Hepatocyte (in vitro differentiated cells): ENCODE measurements around the gene RASAL2. TPM values are rescaled to one million over a fixed set of nuclear protein-coding genes. Genes with fewer than 3 reads are reported as not detected.

Source experiments
- DNase-seq: peaks from one replicate; pipeline ENCODE4 v3.0.0-alpha.2; 2016; ENCODE audit warnings: low spot score
- H2AFZ ChIP-seq: fragments of 200-600 bp; sonication (generic); 2 replicates; pipeline ENCODE4 v1.6.0; 2016; ENCODE audit warnings: antibody characterized with exemption, mild to moderate bottlenecking
- H3K27ac ChIP-seq: fragments of 200-600 bp; sonication (generic); 2 replicates; pipeline ENCODE4 v1.5.1; 2016; ENCODE audit warnings: mild to moderate bottlenecking
- H3K27me3 ChIP-seq: fragments of 200-600 bp; sonication (generic); 2 replicates; pipeline ENCODE4 v1.6.1; 2016
- H3K36me3 ChIP-seq: fragments of 200-600 bp; sonication (generic); replicated peaks from 2 replicates; pipeline ENCODE4 v1.5.1; 2016; ENCODE audit warnings: low read depth; ENCODE audit not compliant: insufficient read depth
- H3K4me1 ChIP-seq: fragments of 200-600 bp; sonication (generic); 2 replicates; pipeline ENCODE4 v1.5.1; 2016; ENCODE audit warnings: mild to moderate bottlenecking, moderate library complexity; ENCODE audit not compliant: insufficient read depth
- H3K4me2 ChIP-seq: fragments of 200-600 bp; sonication (generic); 2 replicates; pipeline ENCODE4 v1.6.0; 2016
- H3K4me3 ChIP-seq: fragments of 200-600 bp; sonication (generic); 2 replicates; pipeline ENCODE4 v1.5.1; 2016; ENCODE audit warnings: mild to moderate bottlenecking
- H3K79me2 ChIP-seq: fragments of 200-600 bp; sonication (generic); 2 replicates; pipeline ENCODE4 v1.6.0; 2017; ENCODE audit warnings: mild to moderate bottlenecking
- H3K9me2 ChIP-seq: fragments of 200-600 bp; sonication (generic); replicated peaks from 2 replicates; pipeline ENCODE4 v1.6.0; 2017; ENCODE audit warnings: mild to moderate bottlenecking; ENCODE audit not compliant: insufficient read depth
- H3K9me3 ChIP-seq: fragments of 200-600 bp; sonication (generic); 2 replicates; pipeline ENCODE4 v1.5.1; 2016; ENCODE audit warnings: low read depth, mild to moderate bottlenecking
- H4K20me1 ChIP-seq: fragments of 200-600 bp; sonication (generic); 2 replicates; pipeline ENCODE4 v1.6.0; 2016; ENCODE audit warnings: mild to moderate bottlenecking; ENCODE audit not compliant: insufficient read depth, poor library complexity, severe bottlenecking
- EZH2 ChIP-seq: fragments of 200-600 bp; sonication (generic); IDR thresholded peaks from 2 replicates; pipeline ENCODE4 v1.6.1; 2016; ENCODE audit warnings: antibody characterized with exemption, mild to moderate bottlenecking, borderline replicate concordance
- EZH2phosphoT487 ChIP-seq: fragments of 200-600 bp; sonication (generic); IDR thresholded peaks from one replicate; pipeline ENCODE4 v1.6.1; 2018; ENCODE audit warnings: antibody characterized with exemption, mild to moderate bottlenecking, low read depth, moderate library complexity; ENCODE audit not compliant: unreplicated experiment, severe bottlenecking
- WGBS: methylation state at CpG from one replicate; pipeline ENCODE4 v1.1.6; 2016; ENCODE audit warnings: low lambda C conversion rate; ENCODE audit errors: missing lambda C conversion rate; 5-methylcytosine and 5-hydroxymethylcytosine counted together
- polyA plus RNA-seq: library from polyadenylated mRNA; unstranded; fragments of >200 nt; fragmentation: Nextera tagmentation; extraction: Ambion mirVana; gene quantifications from 2 replicates; pipeline ENCODE4 v1.2.1, GENCODE V29; 2016
- total RNA-seq: library from RNA; depleted of rRNA; stranded (reverse); fragments of >200 nt; gene quantifications from 2 replicates; pipeline ENCODE4 v1.2.3, GENCODE V29; 2014
- TF ChIP-seq, protein P1 (sequence below): fragments of 200-600 bp; sonication (generic); IDR thresholded peaks from 2 replicates; pipeline ENCODE4 v1.5.1; 2016; ENCODE audit warnings: antibody characterized with exemption, mild to moderate bottlenecking; ENCODE audit not compliant: poor library complexity

The RASAL2 gene
- total and polyA plus RNA-seq, 2 experiments from 2014 or later: 8.7 to 24.0 TPM

DNA sequence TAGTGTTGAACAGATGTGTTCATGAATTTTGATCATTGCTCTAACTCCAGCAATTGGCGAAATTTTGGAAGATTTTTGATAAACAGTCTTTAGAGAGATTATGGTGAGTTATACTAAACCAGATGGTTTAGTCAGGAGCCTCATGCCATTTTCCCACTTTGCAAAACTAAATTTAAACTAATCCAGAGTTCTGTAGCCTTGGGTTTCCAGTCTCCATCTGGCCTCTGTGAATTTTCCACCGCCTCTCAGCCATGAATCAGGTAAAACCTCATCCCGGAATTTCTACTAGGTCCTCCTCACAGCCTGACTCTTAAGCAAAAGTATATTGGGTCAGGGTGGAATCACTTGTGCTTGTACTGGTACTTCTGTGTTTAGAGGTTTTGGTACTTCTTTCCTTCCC, 358.1 kb downstream of the RASAL2 start:
- Histone ChIP-seq H3K79me2 (no peaks in the 10 kb centered on the region), H3K27me3 (no peaks in the 10 kb centered on the region), H2AFZ (no peak overlapping the region), H3K9me2 (no peaks in the 10 kb centered on the region), H3K4me2 (no peak overlapping the region), H3K36me3 (no peaks in the 10 kb centered on the region), H3K4me3 (no peak overlapping the region), H3K9me3 (no peaks in the 10 kb centered on the region), H4K20me1 (no peaks in the 10 kb centered on the region), H3K27ac (peak overlapping the region; percentile 24), H3K4me1 (no peaks in the 10 kb centered on the region)
- DNase-seq: no peak
- 86% methylated on average over 3 of the region's 3 CpGs for WGBS
- TF ChIP-seq, protein P1, sequence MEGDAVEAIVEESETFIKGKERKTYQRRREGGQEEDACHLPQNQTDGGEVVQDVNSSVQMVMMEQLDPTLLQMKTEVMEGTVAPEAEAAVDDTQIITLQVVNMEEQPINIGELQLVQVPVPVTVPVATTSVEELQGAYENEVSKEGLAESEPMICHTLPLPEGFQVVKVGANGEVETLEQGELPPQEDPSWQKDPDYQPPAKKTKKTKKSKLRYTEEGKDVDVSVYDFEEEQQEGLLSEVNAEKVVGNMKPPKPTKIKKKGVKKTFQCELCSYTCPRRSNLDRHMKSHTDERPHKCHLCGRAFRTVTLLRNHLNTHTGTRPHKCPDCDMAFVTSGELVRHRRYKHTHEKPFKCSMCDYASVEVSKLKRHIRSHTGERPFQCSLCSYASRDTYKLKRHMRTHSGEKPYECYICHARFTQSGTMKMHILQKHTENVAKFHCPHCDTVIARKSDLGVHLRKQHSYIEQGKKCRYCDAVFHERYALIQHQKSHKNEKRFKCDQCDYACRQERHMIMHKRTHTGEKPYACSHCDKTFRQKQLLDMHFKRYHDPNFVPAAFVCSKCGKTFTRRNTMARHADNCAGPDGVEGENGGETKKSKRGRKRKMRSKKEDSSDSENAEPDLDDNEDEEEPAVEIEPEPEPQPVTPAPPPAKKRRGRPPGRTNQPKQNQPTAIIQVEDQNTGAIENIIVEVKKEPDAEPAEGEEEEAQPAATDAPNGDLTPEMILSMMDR: no peak
- TF ChIP-seq EZH2phosphoT487 (no peak), EZH2 (no peak)

DNA sequence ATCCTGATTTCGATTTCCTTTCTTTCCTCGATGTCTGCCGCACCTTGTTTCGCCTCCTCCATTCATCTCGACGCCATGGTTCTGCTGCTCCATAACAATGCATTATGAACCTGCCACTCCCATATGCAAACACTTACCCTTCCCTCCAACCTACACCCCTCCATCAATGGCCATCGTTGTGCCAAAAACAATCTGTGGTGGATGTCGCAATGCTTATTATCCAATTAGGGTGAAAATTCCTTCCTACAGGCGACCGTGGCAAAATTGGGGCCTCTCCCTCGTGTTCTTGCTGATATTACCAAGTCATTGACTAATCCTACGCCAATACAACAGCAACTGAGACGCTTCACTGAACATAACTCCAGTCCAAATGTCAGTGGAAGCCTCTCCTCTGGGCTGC, 362.6 kb downstream of the RASAL2 start:
- Histone ChIP-seq H3K79me2 (no peaks in the 10 kb centered on the region), H3K9me2 (no peaks in the 10 kb centered on the region), H3K4me2 (no peak overlapping the region), H3K27me3 (no peaks in the 10 kb centered on the region), H3K27ac (no peak overlapping the region), H3K4me3 (no peak overlapping the region), H3K9me3 (no peaks in the 10 kb centered on the region), H4K20me1 (no peaks in the 10 kb centered on the region), H3K36me3 (no peaks in the 10 kb centered on the region), H2AFZ (no peak overlapping the region), H3K4me1 (no peaks in the 10 kb centered on the region)
- DNase-seq: no peak
- 97% methylated on average over 13 of the region's 13 CpGs for WGBS
- TF ChIP-seq EZH2phosphoT487 (no peak), EZH2 (no peak)
- TF ChIP-seq, protein P1: no peak

DNA sequence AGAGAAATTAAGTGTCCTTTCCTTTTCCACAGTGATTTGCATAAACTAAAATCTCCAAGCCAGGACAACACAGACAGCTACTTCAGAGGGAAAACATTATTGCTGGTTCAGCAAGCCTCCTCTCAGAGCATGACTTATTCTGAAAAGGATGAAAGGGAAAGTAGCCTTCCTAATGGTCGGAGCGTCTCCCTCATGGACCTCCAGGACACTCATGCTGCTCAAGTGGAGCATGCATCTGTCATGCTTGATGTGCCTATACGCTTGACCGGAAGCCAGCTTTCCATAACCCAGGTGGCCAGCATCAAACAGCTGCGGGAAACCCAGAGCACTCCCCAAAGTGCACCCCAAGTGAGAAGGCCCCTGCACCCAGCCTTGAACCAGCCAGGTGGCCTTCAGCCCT, 363.7 kb downstream of the RASAL2 start:
- Histone ChIP-seq H3K36me3 (no peaks in the 10 kb centered on the region), H3K4me1 (no peaks in the 10 kb centered on the region), H3K27me3 (no peaks in the 10 kb centered on the region), H2AFZ (no peak overlapping the region), H3K4me2 (no peak overlapping the region), H3K27ac (no peak overlapping the region), H3K4me3 (no peak overlapping the region), H4K20me1 (no peaks in the 10 kb centered on the region), H3K9me2 (no peaks in the 10 kb centered on the region), H3K79me2 (no peaks in the 10 kb centered on the region), H3K9me3 (no peaks in the 10 kb centered on the region)
- no peak for DNase-seq
- TF ChIP-seq EZH2 (no peak), EZH2phosphoT487 (no peak)
- TF ChIP-seq, protein P1: no peak
- WGBS: 96% methylated on average over 5 of the region's 5 CpGs

DNA sequence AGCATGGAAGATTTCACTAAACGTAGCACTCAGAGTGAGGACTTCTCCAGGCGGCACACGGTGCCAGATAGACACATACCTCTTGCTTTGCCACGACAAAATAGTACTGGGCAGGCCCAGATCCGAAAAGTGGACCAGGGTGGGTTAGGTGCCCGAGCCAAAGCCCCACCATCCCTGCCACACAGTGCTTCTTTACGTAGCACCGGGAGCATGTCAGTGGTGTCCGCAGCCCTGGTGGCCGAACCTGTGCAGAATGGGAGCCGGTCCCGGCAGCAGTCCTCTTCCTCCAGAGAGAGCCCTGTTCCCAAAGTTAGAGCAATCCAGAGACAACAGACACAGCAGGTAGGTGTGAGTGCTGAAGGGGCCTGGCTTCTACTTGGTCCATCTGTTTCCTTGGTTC, 364.3 kb downstream of the RASAL2 start:
- Histone ChIP-seq H3K4me1 (no peaks in the 10 kb centered on the region), H3K9me3 (no peaks in the 10 kb centered on the region), H3K79me2 (no peaks in the 10 kb centered on the region), H3K4me2 (no peak overlapping the region), H3K4me3 (no peak overlapping the region), H3K27me3 (no peaks in the 10 kb centered on the region), H3K27ac (no peak overlapping the region), H4K20me1 (no peaks in the 10 kb centered on the region), H3K36me3 (no peaks in the 10 kb centered on the region), H3K9me2 (no peaks in the 10 kb centered on the region), H2AFZ (no peak overlapping the region)
- no peak for DNase-seq
- 96% methylated on average over 12 of the region's 12 CpGs for WGBS
- TF ChIP-seq EZH2phosphoT487: no peak
- no peak for TF ChIP-seq EZH2
- TF ChIP-seq, protein P1: no peak
